Hepatocyte (in vitro differentiated cells): ENCODE results near the gene MORC1. TPM values are rescaled to one million over a fixed set of nuclear protein-coding genes. Genes with fewer than 3 reads are reported as not detected.

ENCODE experiments used
- DNase-seq: peaks from one replicate; pipeline ENCODE4 v3.0.0-alpha.2; 2016; ENCODE audit warnings: low spot score
- H2AFZ ChIP-seq: fragments of 200-600 bp; sonication (generic); 2 replicates; pipeline ENCODE4 v1.6.0; 2016; ENCODE audit warnings: antibody characterized with exemption, mild to moderate bottlenecking
- H3K27ac ChIP-seq: fragments of 200-600 bp; sonication (generic); 2 replicates; pipeline ENCODE4 v1.5.1; 2016; ENCODE audit warnings: mild to moderate bottlenecking
- H3K27me3 ChIP-seq: fragments of 200-600 bp; sonication (generic); 2 replicates; pipeline ENCODE4 v1.6.1; 2016
- H3K36me3 ChIP-seq: fragments of 200-600 bp; sonication (generic); replicated peaks from 2 replicates; pipeline ENCODE4 v1.5.1; 2016; ENCODE audit warnings: low read depth; ENCODE audit not compliant: insufficient read depth
- H3K4me1 ChIP-seq: fragments of 200-600 bp; sonication (generic); 2 replicates; pipeline ENCODE4 v1.5.1; 2016; ENCODE audit warnings: mild to moderate bottlenecking, moderate library complexity; ENCODE audit not compliant: insufficient read depth
- H3K4me2 ChIP-seq: fragments of 200-600 bp; sonication (generic); 2 replicates; pipeline ENCODE4 v1.6.0; 2016
- H3K4me3 ChIP-seq: fragments of 200-600 bp; sonication (generic); 2 replicates; pipeline ENCODE4 v1.5.1; 2016; ENCODE audit warnings: mild to moderate bottlenecking
- H3K79me2 ChIP-seq: fragments of 200-600 bp; sonication (generic); 2 replicates; pipeline ENCODE4 v1.6.0; 2017; ENCODE audit warnings: mild to moderate bottlenecking
- H3K9me2 ChIP-seq: fragments of 200-600 bp; sonication (generic); replicated peaks from 2 replicates; pipeline ENCODE4 v1.6.0; 2017; ENCODE audit warnings: mild to moderate bottlenecking; ENCODE audit not compliant: insufficient read depth
- H3K9me3 ChIP-seq: fragments of 200-600 bp; sonication (generic); 2 replicates; pipeline ENCODE4 v1.5.1; 2016; ENCODE audit warnings: low read depth, mild to moderate bottlenecking
- H4K20me1 ChIP-seq: fragments of 200-600 bp; sonication (generic); 2 replicates; pipeline ENCODE4 v1.6.0; 2016; ENCODE audit warnings: mild to moderate bottlenecking; ENCODE audit not compliant: insufficient read depth, poor library complexity, severe bottlenecking
- EZH2 ChIP-seq: fragments of 200-600 bp; sonication (generic); IDR thresholded peaks from 2 replicates; pipeline ENCODE4 v1.6.1; 2016; ENCODE audit warnings: antibody characterized with exemption, mild to moderate bottlenecking, borderline replicate concordance
- EZH2phosphoT487 ChIP-seq: fragments of 200-600 bp; sonication (generic); IDR thresholded peaks from one replicate; pipeline ENCODE4 v1.6.1; 2018; ENCODE audit warnings: antibody characterized with exemption, mild to moderate bottlenecking, low read depth, moderate library complexity; ENCODE audit not compliant: unreplicated experiment, severe bottlenecking
- whole genome bisulfite sequencing: methylation state at CpG from one replicate; pipeline ENCODE4 v1.1.6; 2016; ENCODE audit warnings: low lambda C conversion rate; ENCODE audit errors: missing lambda C conversion rate; 5-methylcytosine and 5-hydroxymethylcytosine counted together
- polyA plus RNA-seq: library from polyadenylated mRNA; unstranded; fragments of >200 nt; fragmentation: Nextera tagmentation; extraction: Ambion mirVana; gene quantifications from 2 replicates; pipeline ENCODE4 v1.2.1, GENCODE V29; 2016
- total RNA-seq: library from RNA; depleted of rRNA; stranded (reverse); fragments of >200 nt; gene quantifications from 2 replicates; pipeline ENCODE4 v1.2.3, GENCODE V29; 2014
- TF ChIP-seq, protein P1 (sequence below): fragments of 200-600 bp; sonication (generic); IDR thresholded peaks from 2 replicates; pipeline ENCODE4 v1.5.1; 2016; ENCODE audit warnings: antibody characterized with exemption, mild to moderate bottlenecking; ENCODE audit not compliant: poor library complexity

Gene MORC1
- total and polyA plus RNA-seq, 2 experiments from 2014 or later, result 2.8 to 6.7 TPM

DNA sequence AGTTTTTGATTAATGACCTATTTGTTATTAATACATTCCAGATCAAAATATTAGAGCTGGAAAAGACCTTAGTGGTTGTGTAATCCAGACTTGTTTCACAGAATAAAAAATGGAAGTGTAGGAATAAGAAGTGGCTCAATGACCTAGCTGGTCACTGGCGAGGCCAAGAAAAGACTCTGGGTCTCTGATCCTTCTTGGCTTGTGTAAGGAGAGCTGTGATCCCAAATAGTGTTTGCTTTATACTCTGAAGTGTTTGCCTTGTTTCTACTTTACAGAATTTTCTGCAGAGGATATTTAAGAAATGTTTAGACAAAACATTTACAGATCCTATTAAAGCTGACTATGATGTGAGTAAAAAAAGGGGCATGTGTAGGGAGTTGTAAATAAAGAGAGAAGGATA lies 25.7 kb upstream of the MORC1 start:
- Histone ChIP-seq H3K27ac (no peak overlapping the region), H3K4me3 (no peak overlapping the region), H3K4me2 (no peak overlapping the region), H3K36me3 (no peaks in the 10 kb centered on the region), H4K20me1 (no peaks in the 10 kb centered on the region), H3K9me2 (no peaks in the 10 kb centered on the region), H3K79me2 (no peaks in the 10 kb centered on the region), H3K9me3 (no peaks in the 10 kb centered on the region), H3K27me3 (no peaks in the 10 kb centered on the region), H2AFZ (no peak overlapping the region), H3K4me1 (peaks cover 4% of the 10 kb centered on the region)
- TF ChIP-seq, protein P1, sequence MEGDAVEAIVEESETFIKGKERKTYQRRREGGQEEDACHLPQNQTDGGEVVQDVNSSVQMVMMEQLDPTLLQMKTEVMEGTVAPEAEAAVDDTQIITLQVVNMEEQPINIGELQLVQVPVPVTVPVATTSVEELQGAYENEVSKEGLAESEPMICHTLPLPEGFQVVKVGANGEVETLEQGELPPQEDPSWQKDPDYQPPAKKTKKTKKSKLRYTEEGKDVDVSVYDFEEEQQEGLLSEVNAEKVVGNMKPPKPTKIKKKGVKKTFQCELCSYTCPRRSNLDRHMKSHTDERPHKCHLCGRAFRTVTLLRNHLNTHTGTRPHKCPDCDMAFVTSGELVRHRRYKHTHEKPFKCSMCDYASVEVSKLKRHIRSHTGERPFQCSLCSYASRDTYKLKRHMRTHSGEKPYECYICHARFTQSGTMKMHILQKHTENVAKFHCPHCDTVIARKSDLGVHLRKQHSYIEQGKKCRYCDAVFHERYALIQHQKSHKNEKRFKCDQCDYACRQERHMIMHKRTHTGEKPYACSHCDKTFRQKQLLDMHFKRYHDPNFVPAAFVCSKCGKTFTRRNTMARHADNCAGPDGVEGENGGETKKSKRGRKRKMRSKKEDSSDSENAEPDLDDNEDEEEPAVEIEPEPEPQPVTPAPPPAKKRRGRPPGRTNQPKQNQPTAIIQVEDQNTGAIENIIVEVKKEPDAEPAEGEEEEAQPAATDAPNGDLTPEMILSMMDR, result no peak
- TF ChIP-seq EZH2, result no peak
- TF ChIP-seq EZH2phosphoT487, result no peak
- DNase-seq, result no peak
- WGBS, result 90% methylated on average over 1 of the region's 1 CpG

DNA sequence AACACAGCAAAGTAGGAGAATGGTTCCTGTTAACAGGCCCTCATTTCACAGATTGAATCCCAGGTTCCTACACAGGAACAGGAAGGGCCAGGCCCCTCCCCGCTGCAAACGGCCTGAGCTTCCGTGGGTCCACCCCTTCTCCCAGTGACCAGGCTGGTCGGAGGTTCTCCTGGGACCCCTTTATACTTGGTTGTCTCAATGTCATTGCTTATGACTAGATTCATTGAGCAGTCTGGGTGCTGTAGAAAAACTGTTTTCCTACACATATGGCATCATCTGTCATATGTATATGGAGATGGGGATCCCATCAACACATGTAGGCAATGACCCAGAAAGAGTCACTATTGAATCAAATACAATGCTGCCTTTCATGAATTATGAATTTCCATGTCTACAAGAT lies 22.4 kb upstream of the MORC1 start:
- Histone ChIP-seq H3K27ac (no peak overlapping the region), H3K9me3 (no peaks in the 10 kb centered on the region), H3K9me2 (no peaks in the 10 kb centered on the region), H3K4me2 (no peak overlapping the region), H3K4me3 (no peak overlapping the region), H2AFZ (no peak overlapping the region), H3K4me1 (peaks cover 4% of the 10 kb centered on the region), H3K27me3 (no peaks in the 10 kb centered on the region), H3K36me3 (no peaks in the 10 kb centered on the region), H4K20me1 (no peaks in the 10 kb centered on the region), H3K79me2 (no peaks in the 10 kb centered on the region)
- TF ChIP-seq EZH2phosphoT487 (no peak), EZH2 (no peak)
- TF ChIP-seq, protein P1, result no peak
- no peak for DNase-seq
- WGBS, result 89% methylated on average over 4 of the region's 4 CpGs

DNA sequence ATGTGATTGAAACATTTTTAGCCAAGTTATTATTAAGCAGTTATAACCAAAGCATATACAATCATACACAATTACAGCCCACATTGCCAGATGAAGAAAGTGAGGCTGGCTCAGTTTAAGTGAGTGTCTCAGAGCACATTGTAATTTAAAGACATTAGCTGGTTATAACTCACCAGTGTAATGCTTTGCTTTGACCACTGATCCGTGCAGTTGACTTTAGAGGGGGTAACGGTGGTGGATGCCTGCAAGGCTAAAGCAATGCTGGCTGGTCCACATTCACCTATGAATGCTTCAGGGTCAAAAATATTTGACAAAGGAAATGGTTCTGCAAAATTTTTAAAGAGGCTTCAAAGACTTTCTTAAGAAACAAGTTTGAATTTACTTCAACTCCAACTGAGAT lies 19.8 kb upstream of the MORC1 start:
- no peaks in the 10 kb centered on the region for H3K79me2 ChIP-seq
- DNase-seq, result no peak
- WGBS, result 30% methylated on average over 2 of the region's 2 CpGs

More for the DNA sequence above, 19.8 kb upstream of the MORC1 start:
- Histone ChIP-seq H3K4me3 (peak overlapping the region; percentile 12), H3K4me2 (peak overlapping the region; percentile 65), H3K9me2 (no peaks in the 10 kb centered on the region), H3K27ac (no peak overlapping the region), H3K27me3 (no peaks in the 10 kb centered on the region), H3K9me3 (no peaks in the 10 kb centered on the region), H4K20me1 (no peaks in the 10 kb centered on the region), H2AFZ (no peak overlapping the region), H3K36me3 (no peaks in the 10 kb centered on the region), H3K4me1 (peaks cover 3% of the 10 kb centered on the region)
- TF ChIP-seq, protein P1, result peak; percentile 9
- TF ChIP-seq EZH2phosphoT487 (no peak), EZH2 (no peak)
